Measurements from ENCODE around the gene ANKFN1. TPM values are rescaled to one million over a fixed set of nuclear protein-coding genes. Genes with fewer than 3 reads are reported as not detected.

ANKFN1 gene
- total RNA-seq, 4 donors from 2014 or later = 0.13 to 1.4 (median 0.75) TPM

GRCh38 chr17:56475116-56475515 lies 321.8 kb downstream of the ANKFN1 start:
- WGBS, 2 donors (ENCODE audit: low coverage in 1 of 2) = 86 to 100% methylated on average over 1 of the region's 1 CpG

GRCh38 chr17:56478836-56479447 lies 325.7 kb downstream of the ANKFN1 start:
- 74 to 79% methylated on average over 7 of the region's 7 CpGs for WGBS, 2 donors (ENCODE audit: low coverage in 1 of 2)
- H3K27ac ChIP-seq = no peak overlapping the region
- no peaks in the 10 kb centered on the region for H3K27me3 ChIP-seq
- no peak for ATAC-seq
- H3K9me3 ChIP-seq = no peaks in the 10 kb centered on the region
- H3K4me3 ChIP-seq = no peak overlapping the region
- H3K36me3 ChIP-seq = no peaks in the 10 kb centered on the region
- no peaks in the 10 kb centered on the region for H3K4me1 ChIP-seq
- peak in 1 of 4 experiments; percentile 40 for TF ChIP-seq CTCF (IDR thresholded peaks at IDR 0.05)
- TF ChIP-seq POLR2A (IDR thresholded peaks at IDR 0.05) = no peak
- TF ChIP-seq EP300 (IDR thresholded peaks at IDR 0.05) = no peak
- no peak for TF ChIP-seq POLR2AphosphoS5 (IDR thresholded peaks at IDR 0.05)

More at GRCh38 chr17:56475116-56475515, 321.8 kb downstream of the ANKFN1 start:
- Histone ChIP-seq H3K4me1 (no peaks in the 10 kb centered on the region), H3K36me3 (no peaks in the 10 kb centered on the region), H3K27me3 (no peaks in the 10 kb centered on the region), H3K4me3 (no peak overlapping the region), H3K27ac (no peak overlapping the region), H3K9me3 (peaks cover 0 to 12% (median 0%) of the 10 kb centered on the region in 3 donors)
- TF ChIP-seq CTCF (IDR thresholded peaks at IDR 0.05) (no peak), EP300 (IDR thresholded peaks at IDR 0.05) (no peak), POLR2A (IDR thresholded peaks at IDR 0.05) (no peak), POLR2AphosphoS5 (IDR thresholded peaks at IDR 0.05) (no peak)
- no peak for ATAC-seq

GRCh38 chr17:56480501-56480900 lies 327.2 kb downstream of the ANKFN1 start:
- Histone ChIP-seq H3K36me3 (no peaks in the 10 kb centered on the region), H3K4me3 (no peak overlapping the region), H3K9me3 (no peaks in the 10 kb centered on the region), H3K27me3 (no peaks in the 10 kb centered on the region), H3K4me1 (no peaks in the 10 kb centered on the region), H3K27ac (no peak overlapping the region)
- ATAC-seq = no peak
- WGBS, 2 donors (ENCODE audit: low coverage in 1 of 2) = 14 to 23% methylated on average over 1 of the region's 1 CpG
- no peak for TF ChIP-seq EP300 (IDR thresholded peaks at IDR 0.05)
- TF ChIP-seq POLR2AphosphoS5 (IDR thresholded peaks at IDR 0.05) = no peak
- no peak for TF ChIP-seq CTCF (IDR thresholded peaks at IDR 0.05)
- TF ChIP-seq POLR2A (IDR thresholded peaks at IDR 0.05) = no peak

DNA sequence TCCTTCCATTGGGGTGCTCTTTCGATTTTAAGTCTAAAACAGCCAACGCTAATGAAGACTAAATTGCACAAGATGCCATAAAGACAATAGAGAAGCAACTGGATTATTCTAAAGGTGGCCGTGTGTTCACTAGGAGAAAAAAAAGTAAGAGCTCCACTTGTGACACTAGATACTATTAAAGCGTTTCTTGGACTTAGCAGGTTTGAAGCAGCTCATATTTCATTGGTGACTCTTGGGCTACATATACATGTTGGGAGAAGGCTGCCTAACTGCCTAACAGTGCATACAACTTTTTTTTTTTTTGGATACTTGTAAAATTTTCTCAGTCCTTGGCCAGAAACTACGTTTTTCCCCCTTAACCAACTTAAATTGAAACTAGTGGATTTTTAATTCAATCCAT lies 328.4 kb downstream of the ANKFN1 start:
- H3K4me3 ChIP-seq = no peak overlapping the region
- WGBS, 2 donors (ENCODE audit: low coverage in 1 of 2) = 71 to 76% methylated on average over 4 to 5 of the region's 5 CpGs

DNA sequence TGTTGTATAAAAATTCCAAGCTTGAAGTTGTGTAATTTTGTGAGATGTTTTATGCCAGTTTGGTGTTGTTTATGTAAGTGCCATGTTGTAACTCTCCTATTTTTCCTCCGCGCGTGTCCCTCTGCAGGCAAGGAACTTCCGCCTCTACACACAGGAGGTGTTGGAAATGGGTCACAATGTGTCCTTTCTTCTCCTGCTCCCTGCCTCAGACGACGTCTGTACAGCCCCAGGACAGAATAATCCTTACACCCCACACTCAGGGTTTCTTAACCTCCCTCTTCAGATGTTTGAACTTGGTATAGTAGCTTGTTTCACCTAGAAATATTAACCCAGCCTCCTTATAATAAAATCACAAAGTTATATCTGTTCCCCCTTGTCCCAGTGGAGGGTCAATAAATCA lies 329.0 kb downstream of the ANKFN1 start:
- TF ChIP-seq EP300 (IDR thresholded peaks at IDR 0.05) = no peak
- no peak for TF ChIP-seq POLR2A (IDR thresholded peaks at IDR 0.05)
- TF ChIP-seq POLR2AphosphoS5 (IDR thresholded peaks at IDR 0.05) = no peak
- no peak for TF ChIP-seq CTCF (IDR thresholded peaks at IDR 0.05)
- no peaks in the 10 kb centered on the region for H3K9me3 ChIP-seq
- H3K4me3 ChIP-seq = no peak overlapping the region
- H3K36me3 ChIP-seq = no peaks in the 10 kb centered on the region
- no peaks in the 10 kb centered on the region for H3K4me1 ChIP-seq
- 69 to 86% methylated on average over 6 of the region's 6 CpGs for WGBS, 2 donors (ENCODE audit: low coverage in 1 of 2)
- no peaks in the 10 kb centered on the region for H3K27me3 ChIP-seq
- ATAC-seq = no peak
- H3K27ac ChIP-seq = no peak overlapping the region

More for the DNA sequence above, 328.4 kb downstream of the ANKFN1 start:
- H3K9me3 ChIP-seq = no peaks in the 10 kb centered on the region
- no peak for TF ChIP-seq POLR2A (IDR thresholded peaks at IDR 0.05)
- TF ChIP-seq POLR2AphosphoS5 (IDR thresholded peaks at IDR 0.05) = no peak
- TF ChIP-seq EP300 (IDR thresholded peaks at IDR 0.05) = no peak
- no peaks in the 10 kb centered on the region for H3K4me1 ChIP-seq
- H3K36me3 ChIP-seq = no peaks in the 10 kb centered on the region
- no peaks in the 10 kb centered on the region for H3K27me3 ChIP-seq
- H3K27ac ChIP-seq = no peak overlapping the region
- no peak for ATAC-seq
